GM23338 (cell line): ENCODE measurements around the gene C1orf56. TPM values are rescaled to one million over a fixed set of nuclear protein-coding genes. Genes with fewer than 3 reads are reported as not detected.
A peak's percentile ranks its signal among the peaks of the same experiment; 100 is the strongest.

Experiments
- ATAC-seq: fragments of 200-7000 bp; cut with Tn5 transposase; 3 replicates; pipeline ENCODE4 v1.9.1; 2020
- DNase-seq: peaks from one replicate; pipeline ENCODE4 v3.0.0-alpha.2; 2015; ENCODE audit warnings: low spot score
- H2AFZ ChIP-seq: fragments of 200-600 bp; sonication (generic); 2 replicates; pipeline ENCODE4 v1.8.0; 2016; ENCODE audit warnings: antibody characterized with exemption, mild to moderate bottlenecking, moderate library complexity
- H3F3A ChIP-seq: fragments of 200-600 bp; sonication (generic); replicated peaks from 2 replicates; pipeline ENCODE4 v1.8.0; 2017; ENCODE audit warnings: antibody characterized with exemption, mixed run types, low read depth
- H3K27ac ChIP-seq: fragments of 200-600 bp; sonication (generic); 2 replicates; pipeline ENCODE4 v1.6.1; 2016; ENCODE audit warnings: low read depth
- H3K27me3 ChIP-seq: fragments of 200-600 bp; sonication (generic); 2 replicates; pipeline ENCODE4 v1.8.0; 2016; ENCODE audit warnings: mild to moderate bottlenecking, mixed run types, moderate library complexity; ENCODE audit not compliant: insufficient read depth
- H3K36me3 ChIP-seq: fragments of 200-600 bp; sonication (generic); 2 replicates; pipeline ENCODE4 v1.8.0; 2016; ENCODE audit warnings: mild to moderate bottlenecking; ENCODE audit not compliant: insufficient read depth
- H3K4me1 ChIP-seq: fragments of 200-600 bp; sonication (generic); 2 replicates; pipeline ENCODE4 v1.8.0; 2016; ENCODE audit warnings: mild to moderate bottlenecking, moderate library complexity; ENCODE audit not compliant: insufficient read depth
- H3K4me2 ChIP-seq: fragments of 200-600 bp; sonication (generic); 2 replicates; pipeline ENCODE4 v1.7.1; 2017; ENCODE audit warnings: mixed run types
- H3K4me3 ChIP-seq: fragments of 200-600 bp; sonication (generic); 2 replicates; pipeline ENCODE4 v1.6.1; 2016; ENCODE audit warnings: mixed run types
- H3K79me2 ChIP-seq: fragments of 200-600 bp; sonication (generic); replicated peaks from 2 replicates; pipeline ENCODE4 v1.8.0; 2017; ENCODE audit warnings: mild to moderate bottlenecking; ENCODE audit not compliant: insufficient read depth
- H3K9me2 ChIP-seq: fragments of 200-600 bp; sonication (generic); 2 replicates; pipeline ENCODE4 v1.8.0; 2017; ENCODE audit not compliant: insufficient read depth
- H4K20me1 ChIP-seq: fragments of 200-600 bp; sonication (generic); replicated peaks from 2 replicates; pipeline ENCODE4 v1.8.0; 2017; ENCODE audit warnings: mild to moderate bottlenecking; ENCODE audit not compliant: insufficient read depth
- H3K27ac Mint-ChIP-seq: 2 replicates; pipeline ENCODE4 v1.8.0; 2020; ENCODE audit warnings: inconsistent platforms, mild to moderate bottlenecking, moderate library complexity, mixed read lengths
- H3K27me3 Mint-ChIP-seq: 3 replicates; pipeline ENCODE4 v1.8.0; 2022; ENCODE audit warnings: low read depth, mild to moderate bottlenecking, moderate library complexity, mixed read lengths, inconsistent platforms; ENCODE audit not compliant: insufficient read depth, poor library complexity
- H3K36me3 Mint-ChIP-seq: 3 replicates; pipeline ENCODE4 v1.8.0; 2021; ENCODE audit warnings: low read depth, mild to moderate bottlenecking, inconsistent platforms, moderate library complexity, mixed read lengths
- H3K4me1 Mint-ChIP-seq: 3 replicates; pipeline ENCODE4 v1.8.0; 2020; ENCODE audit warnings: mild to moderate bottlenecking, inconsistent platforms, mixed read lengths
- H3K4me3 Mint-ChIP-seq: 3 replicates; pipeline ENCODE4 v1.8.0; 2021; ENCODE audit warnings: moderate library complexity, mild to moderate bottlenecking, inconsistent platforms, mixed read lengths
- H3K9me3 Mint-ChIP-seq: 3 replicates; pipeline ENCODE4 v1.8.0; 2020; ENCODE audit warnings: moderate library complexity, mild to moderate bottlenecking, inconsistent platforms, mixed read lengths
- CREB1 ChIP-seq: fragments of 250-450 bp; sonication (Bioruptor Pico); IDR thresholded peaks from 2 replicates; pipeline ENCODE4 v1.5.0; 2020; ENCODE audit warnings: low read depth, mild to moderate bottlenecking, moderate library complexity
- EZH2 ChIP-seq: fragments of 200-600 bp; sonication (generic); IDR thresholded peaks from one replicate; pipeline ENCODE4 v1.8.0; 2017; ENCODE audit warnings: antibody characterized with exemption, mild to moderate bottlenecking, low read depth; ENCODE audit not compliant: unreplicated experiment
- EZH2phosphoT487 ChIP-seq: fragments of 200-600 bp; sonication (generic); IDR thresholded peaks from one replicate; pipeline ENCODE4 v1.8.1; 2018; ENCODE audit warnings: antibody characterized with exemption; ENCODE audit not compliant: unreplicated experiment
- NANOG ChIP-seq: IDR thresholded peaks from 2 replicates; pipeline ENCODE4 v1.6.1; 2016; ENCODE audit warnings: antibody characterized with exemption, borderline replicate concordance
- POLR2AphosphoS5 ChIP-seq: IDR thresholded peaks from 2 replicates; pipeline ENCODE4 v1.6.1; 2016; ENCODE audit warnings: antibody characterized with exemption, low read depth
- REST ChIP-seq: IDR thresholded peaks from one replicate; pipeline ENCODE4 v1.6.1; 2018; ENCODE audit warnings: antibody characterized with exemption; ENCODE audit not compliant: unreplicated experiment
- ZNF462 ChIP-seq: fragments of 250-450 bp; sonication (Bioruptor Pico); IDR thresholded peaks from 2 replicates; pipeline ENCODE4 v1.5.0; 2020; ENCODE audit warnings: mild to moderate bottlenecking, moderate library complexity
- long read RNA-seq: library from polyadenylated mRNA; unstranded; transcript quantifications from one replicate; pipeline ENCODE4 v2.0.0, GENCODE V29; 2020; ENCODE audit not compliant: unreplicated experiment
- polyA plus RNA-seq: library from polyadenylated mRNA; unstranded; fragments of >200 nt; fragmentation: Nextera tagmentation; extraction: Ambion mirVana; gene quantifications from 2 replicates; pipeline ENCODE4 v1.2.1, GENCODE V29; 2016
- total RNA-seq: library from RNA; depleted of rRNA; stranded (reverse); fragments of >200 nt; shearing (Covaris generic); gene quantifications from 2 replicates; pipeline ENCODE4 v1.2.3, GENCODE V29; 2014; rRNA removed

C1orf56 gene
- total RNA-seq = 1.6 and 3.9 TPM in 2 replicates
- 26.3 and 27.8 TPM in 2 replicates for polyA plus RNA-seq
- long read RNA-seq, partial matches to known transcripts = 0 of 6 reads
- long read RNA-seq, other reads (novel, unspliced or antisense) = 4 of 6 reads

- DNase-seq (peak; percentile 88), ATAC-seq (peak; percentile 84)
- peak within 1 kb of the TSS; percentile 98 for H3K27ac ChIP-seq
- H3K36me3 ChIP-seq = peaks cover 16% of the 10 kb centered on the region
- H3K27me3 ChIP-seq = no peaks in the 10 kb centered on the region
- H3K4me3 ChIP-seq = peak within 1 kb of the TSS; percentile 95
- H3K4me1 ChIP-seq = peaks cover 5% of the 10 kb centered on the region; the same call in 1 of the 2 replicates
- peak within 1 kb of the TSS; percentile 99 for H3K4me2 ChIP-seq
- H3K79me2 ChIP-seq = no peaks in the 10 kb centered on the region
- Mint-ChIP-seq H3K9me3 (no peaks in the 10 kb centered on the region), H3K36me3 (peaks cover 16% of the 10 kb centered on the region), H3K27ac (peak within 1 kb of the TSS; percentile 96), H3K27me3 (peaks cover 8% of the 10 kb centered on the region), H3K4me3 (peak within 1 kb of the TSS; percentile 94), H3K4me1 (peaks cover 9% of the 10 kb centered on the region; the same call in 2 of the 3 replicates)
- H4K20me1 ChIP-seq = peaks cover 3% of the 10 kb centered on the region
- no peaks in the 10 kb centered on the region for H3K9me2 ChIP-seq
- peaks cover 30% of the 10 kb centered on the region for H3F3A ChIP-seq
- TF ChIP-seq EZH2phosphoT487 = no peak
- no peak for TF ChIP-seq EZH2
- no peak for TF ChIP-seq ZNF462 (CRISPR knock-in tag)
- no peak for TF ChIP-seq NANOG
- TF ChIP-seq POLR2AphosphoS5 = peak; percentile 85
- TF ChIP-seq REST = no peak
- no peak for TF ChIP-seq CREB1 (CRISPR knock-in tag)
- peak within 1 kb of the TSS; percentile 96 for H2AFZ ChIP-seq
Measured at GRCh38 chr1:151047591-151047924, at the start of gene C1orf56. C1orf56 (plus strand) TSS chr1:151047751; CDS start chr1:151047848, 97 bp downstream.
